Vein endothelial cell (primary cell): ENCODE measurements around the gene ALKBH5. TPM values are rescaled to one million over a fixed set of nuclear protein-coding genes. Genes with fewer than 3 reads are reported as not detected.

Source experiments
- total RNA-seq: library from RNA; depleted of rRNA; stranded (reverse); fragments of >200 nt; gene quantifications from 2 replicates; pipeline ENCODE4 v1.2.3, GENCODE V29; 2012

ALKBH5 gene
- total RNA-seq, result 92.5 and 97.7 TPM in 2 replicates

DNA sequence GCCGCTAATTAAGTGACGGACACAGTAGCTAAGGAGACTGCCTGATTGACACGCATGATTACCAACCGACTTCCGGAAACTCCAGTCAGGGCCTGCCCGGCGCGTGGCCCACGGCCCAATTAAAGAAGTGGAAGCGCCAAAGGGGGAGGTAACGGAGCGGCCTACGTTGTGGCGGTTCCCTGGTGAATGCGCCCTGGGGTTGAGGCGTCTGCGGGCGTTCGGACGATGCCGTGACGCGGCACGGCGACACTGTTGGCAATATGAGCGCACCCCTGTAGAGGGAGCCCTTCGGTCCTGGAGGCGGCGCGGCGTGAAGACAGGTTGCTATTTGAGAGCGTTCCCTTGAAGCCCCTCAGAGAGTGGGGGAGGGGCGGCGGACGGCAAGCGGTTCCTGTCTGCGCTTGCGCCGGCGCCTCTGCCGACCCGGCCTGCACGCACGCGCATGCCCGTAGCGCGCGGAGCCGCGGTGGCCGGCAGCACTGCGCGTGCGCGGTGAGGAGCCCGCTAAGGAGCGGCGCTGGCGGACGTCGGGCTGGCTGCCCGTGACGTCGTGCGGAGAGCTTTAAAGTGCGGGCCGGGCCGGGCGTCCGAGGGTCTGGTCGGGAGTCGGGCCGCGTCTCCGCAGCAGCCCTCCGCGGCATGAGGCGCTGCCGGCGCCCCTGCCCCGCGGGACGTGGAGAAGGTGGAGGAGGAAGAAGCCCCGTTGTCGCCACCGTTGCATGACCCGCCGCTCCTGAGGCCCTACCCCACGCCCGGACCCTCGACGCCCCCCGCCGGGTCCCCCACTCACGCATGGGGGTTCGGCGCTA is at the start of gene ALKBH5:
Gene ALKBH5 (plus strand): TSS at position 495 of the 809 bp plus-strand sequence. CDS start 416 bp downstream, outside the sequence.

GRCh38 chr17:18225121-18225641 is 41.6 kb downstream of the ALKBH5 start, which contains the start of gene LLGL1:
TSS of gene LLGL1 (plus strand) at chr17:18225635. CDS start at chr17:18225683, 48 bp downstream.

DNA sequence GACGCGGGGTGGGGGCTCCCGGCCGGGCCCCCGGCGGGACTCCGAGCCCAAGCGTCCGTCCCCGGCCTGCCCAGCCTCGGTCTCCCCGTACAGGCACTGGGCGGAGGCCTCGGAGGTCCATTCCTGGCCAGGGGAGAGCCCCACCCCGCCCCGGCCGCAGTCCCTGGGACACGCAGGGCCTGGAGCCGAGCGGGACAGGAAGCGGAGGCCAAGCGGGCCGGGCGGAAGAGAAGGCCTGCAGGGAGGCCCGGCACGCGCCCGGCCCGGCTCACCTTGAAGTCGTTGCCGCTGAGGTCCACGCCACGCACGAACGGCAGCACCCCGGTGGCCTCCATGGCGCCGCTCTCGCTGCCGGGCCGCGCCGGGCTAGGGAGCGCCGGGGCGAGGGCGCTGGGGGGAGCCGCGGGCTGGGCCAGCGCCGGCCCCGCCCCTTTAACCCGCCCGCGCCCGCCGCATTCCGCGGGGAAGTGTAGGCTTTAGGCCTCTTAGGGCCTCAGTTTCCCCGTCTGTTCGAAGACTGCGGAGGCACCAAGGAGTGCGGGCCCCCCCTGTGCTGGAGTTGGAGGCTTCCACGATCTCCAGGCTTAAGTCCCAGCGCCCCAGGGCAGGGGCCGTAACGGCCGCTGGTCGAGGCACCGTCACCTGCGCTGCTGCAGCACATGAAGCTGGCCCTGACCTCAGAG is 74.9 kb downstream of the ALKBH5 start, which contains the start of gene FLII:
Gene FLII (minus strand): TSS at position 383 of the 683 bp plus-strand sequence. CDS start 48 bp downstream, at position 335.

Other genes starting within 250 kb of the ALKBH5 start
- gene TOM1L2, start 211.4 kb upstream of the ALKBH5 start, total RNA-seq, result 35.9 and 49.7 TPM in 2 replicates
- 1.7 and 2.0 TPM in 2 replicates for gene DRC3, start 211.0 kb upstream of the ALKBH5 start, total RNA-seq
- 15.6 and 21.2 TPM in 2 replicates for gene ATPAF2, start 144.7 kb upstream of the ALKBH5 start, total RNA-seq
- gene GID4, start 144.4 kb upstream of the ALKBH5 start, total RNA-seq, result 7.8 and 9.1 TPM in 2 replicates
- 46.7 and 53.1 TPM in 2 replicates for gene DRG2, start 95.9 kb upstream of the ALKBH5 start, total RNA-seq
- gene MYO15A, start 75.1 kb upstream of the ALKBH5 start, total RNA-seq, result 0.29 TPM in 1 of 2 replicates, not detected in the other
- 38.1 and 43.4 TPM in 2 replicates for gene LLGL1, start 41.8 kb downstream of the ALKBH5 start, total RNA-seq
- 285 and 320 TPM in 2 replicates for gene FLII, start 74.9 kb downstream of the ALKBH5 start, total RNA-seq
- 15.6 and 17.3 TPM in 2 replicates for gene MIEF2, start 76.8 kb downstream of the ALKBH5 start, total RNA-seq
- 35.3 and 40.0 TPM in 2 replicates for gene TOP3A, start 131.2 kb downstream of the ALKBH5 start, total RNA-seq
- 24.4 and 24.5 TPM in 2 replicates for gene SMCR8, start 131.5 kb downstream of the ALKBH5 start, total RNA-seq
- 9.5 and 22.4 TPM in 2 replicates for gene SHMT1, start 179.7 kb downstream of the ALKBH5 start, total RNA-seq
- not detected in 2 replicates for gene EVPLL, start 193.9 kb downstream of the ALKBH5 start, total RNA-seq